ENCODE results near the gene SUN1. TPM values are rescaled to one million over a fixed set of nuclear protein-coding genes. Genes with fewer than 3 reads are reported as not detected.

Gene SUN1
- total RNA-seq, 1 experiment from 2014 or later, result 126 TPM

GRCh38 chr7:883055-884021 is 51.1 kb downstream of the SUN1 start:
- ChIA-PET CTCF (interaction anchor here (0.6 kb wide), 2 partner anchors 206 to 292 kb away, joined by 4 read pairs; no protein-coding TSS in a partner anchor), POLR2A (interaction anchor here (0.6 to 0.9 kb wide), 3 partner anchors 16 to 454 kb away, joined by 3 to 5 read pairs (median 3); no protein-coding TSS in a partner anchor)
- no peak overlapping the region for H3K4me3 Mint-ChIP-seq (ENCODE audit: unreplicated experiment)
- no peak overlapping the region for H3K27ac Mint-ChIP-seq (ENCODE audit: low read depth, unreplicated experiment)
- H3K9me3 Mint-ChIP-seq (ENCODE audit: unreplicated experiment), result no peaks in the 10 kb centered on the region
- no peak for DNase-seq (ENCODE audit: unreplicated experiment)
- no peaks in the 10 kb centered on the region for H3K4me1 Mint-ChIP-seq (ENCODE audit: insufficient read depth, unreplicated experiment)
- BruUV-seq (replicated peaks), result no TSS peak
- peaks cover 12% of the 10 kb centered on the region for H3K36me3 Mint-ChIP-seq (ENCODE audit: insufficient read depth, unreplicated experiment)
- intact Hi-C loops (cut with micrococcal nuclease), result no loop called here
- TF ChIP-seq CTCF (IDR thresholded peaks at IDR 0.05; ENCODE audit: unreplicated experiment), result no peak
- H3K27me3 Mint-ChIP-seq (ENCODE audit: insufficient read depth, unreplicated experiment), result no peaks in the 10 kb centered on the region

GRCh38 chr7:884191-885003 is 52.1 kb downstream of the SUN1 start:
- H3K9me3 Mint-ChIP-seq (ENCODE audit: unreplicated experiment), result no peaks in the 10 kb centered on the region
- ChIA-PET CTCF (interaction anchor here (0.6 kb wide), 2 partner anchors 205 to 291 kb away, joined by 4 read pairs; no protein-coding TSS in a partner anchor), POLR2A (interaction anchor here (1.6 kb wide), 1 partner anchor 9 kb away, joined by 3 read pairs; no protein-coding TSS in a partner anchor)
- H3K4me1 Mint-ChIP-seq (ENCODE audit: insufficient read depth, unreplicated experiment), result no peaks in the 10 kb centered on the region
- no peaks in the 10 kb centered on the region for H3K27me3 Mint-ChIP-seq (ENCODE audit: insufficient read depth, unreplicated experiment)
- DNase-seq (ENCODE audit: unreplicated experiment), result no peak
- intact Hi-C loops (cut with micrococcal nuclease), result no loop called here
- TF ChIP-seq CTCF (IDR thresholded peaks at IDR 0.05; ENCODE audit: unreplicated experiment), result no peak
- BruUV-seq (replicated peaks), result no TSS peak
- H3K36me3 Mint-ChIP-seq (ENCODE audit: insufficient read depth, unreplicated experiment), result peaks cover 23% of the 10 kb centered on the region
- H3K4me3 Mint-ChIP-seq (ENCODE audit: unreplicated experiment), result no peak overlapping the region
- no peak overlapping the region for H3K27ac Mint-ChIP-seq (ENCODE audit: low read depth, unreplicated experiment)

- no peak overlapping the region for H3K4me3 Mint-ChIP-seq (ENCODE audit: unreplicated experiment)
- no peak for DNase-seq (ENCODE audit: unreplicated experiment)
- H3K4me1 Mint-ChIP-seq (ENCODE audit: insufficient read depth, unreplicated experiment), result no peaks in the 10 kb centered on the region
- H3K27me3 Mint-ChIP-seq (ENCODE audit: insufficient read depth, unreplicated experiment), result no peaks in the 10 kb centered on the region
- no peaks in the 10 kb centered on the region for H3K9me3 Mint-ChIP-seq (ENCODE audit: unreplicated experiment)
- no peak overlapping the region for H3K27ac Mint-ChIP-seq (ENCODE audit: low read depth, unreplicated experiment)
- CTCF ChIA-PET, result no interaction called here
- no TSS peak for BruUV-seq (replicated peaks)
- intact Hi-C loops (cut with micrococcal nuclease), result no loop called here
- POLR2A ChIA-PET, result interaction anchor here (1.6 kb wide), 1 partner anchor 10 kb away, joined by 3 read pairs; no protein-coding TSS in a partner anchor
- no peak for TF ChIP-seq CTCF (IDR thresholded peaks at IDR 0.05; ENCODE audit: unreplicated experiment)
- peaks cover 30% of the 10 kb centered on the region for H3K36me3 Mint-ChIP-seq (ENCODE audit: insufficient read depth, unreplicated experiment)
Measured at GRCh38 chr7:885261-885892, 53.1 kb downstream of the SUN1 start.

Data from MCF 10A (cell line).